Right lobe of liver (tissue), 6 donors: ENCODE data around the gene MFSD6. TPM values are rescaled to one million over a fixed set of nuclear protein-coding genes. Genes with fewer than 3 reads are reported as not detected.
A peak's percentile ranks its signal among the peaks of the same experiment; 100 is the strongest.

ENCODE experiments used
- ATAC-seq, 4 donors: fragments of 200-7000 bp; cut with Tn5 transposase; one replicate each; pipeline ENCODE4 v1.9.1; 2020; ENCODE audit warnings: mild to moderate bottlenecking in 4 of 4, moderate library complexity in 4 of 4
- DNase-seq, 3 donors: peaks; one replicate each; pipeline ENCODE4 v3.0.0-alpha.2; 2020
- H3K27ac ChIP-seq, 3 donors: fragments of 200-600 bp; one replicate each; pipeline ENCODE4 v1.8.0; 2022
- H3K27me3 ChIP-seq, 2 donors: fragments of 200-600 bp; one replicate each; pipeline ENCODE4 v1.8.0; 2022
- H3K36me3 ChIP-seq, 4 donors: fragments of 200-600 bp; sonication (generic) in 1 of 4; one replicate each; pipeline versions ENCODE4 v1.5.1 to v1.8.0; 2017 to 2022; ENCODE audit warnings: control low read depth in 1 of 4
- H3K4me1 ChIP-seq, 4 donors: fragments of 200-600 bp; sonication (generic) in 1 of 4; one replicate each; pipeline versions ENCODE4 v1.5.1 to v1.8.0; 2017 to 2022; ENCODE audit warnings: control low read depth in 1 of 4
- H3K4me3 ChIP-seq, 3 donors: fragments of 200-600 bp; one replicate each; pipeline ENCODE4 v1.8.0; 2022
- H3K9me3 ChIP-seq, 4 donors: fragments of 200-600 bp; sonication (generic) in 1 of 4; one replicate each; pipeline versions ENCODE4 v1.5.1 to v1.8.0; 2017 to 2022; ENCODE audit warnings: control low read depth in 1 of 4
- CTCF ChIP-seq, 4 donors: fragments of 200-600 bp in 3 of 4; fragments of 450-650 bp in 1 of 4; IDR thresholded peaks; one replicate each; pipeline versions ENCODE4 v1.5.1 to v1.8.0; 2016 to 2022; ENCODE audit warnings: antibody characterized with exemption in 4 of 4, mild to moderate bottlenecking in 2 of 4
- POLR2A ChIP-seq: fragments of 450-650 bp; IDR thresholded peaks from one replicate; pipeline ENCODE4 v1.6.1; 2017; ENCODE audit warnings: antibody characterized with exemption, mild to moderate bottlenecking
- WGBS: methylation state at CpG from one replicate; pipeline ENCODE4 v1.1.6; 2018; ENCODE audit warnings: low coverage, low lambda C conversion rate; ENCODE audit not compliant: insufficient coverage; ENCODE audit errors: missing lambda C conversion rate; 5-methylcytosine and 5-hydroxymethylcytosine counted together
- intact Hi-C, 2 donors: fragments of 100-400 bp; cut with DNase I; formaldehyde crosslinking; loops; one replicate each; pipeline versions ENCODE4 v1.11.2 to v1.14.1; 2022
- total RNA-seq, 6 experiments: library from RNA; depleted of rRNA in 2 of 6; stranded (reverse); fragments of >200 nt in 2 of 6; fragmentation: NEBNext Ultra II Directional in 3 of 6; extraction: Animal tissue kit (Norgen Biotek cat#: 25700) in 3 of 6; gene quantifications; one replicate each; pipeline versions ENCODE4 v1.1.0 to v1.2.4, GENCODE V29; 2016 to 2023
- donor health status: DM: no; HTN: yes; CAD: no.
- donor health status: DM: no; HTN: no; CAD: no.
- donor health status: DM: no; HTN: no; CAD: no.
- donor health status: DM: no; HTN: yes; CAD: no.
- donor health status: DM: no; HTN: yes; CAD: no.

Gene MFSD6
- total RNA-seq, 6 experiments from 2014 or later: 1.5 to 14.8 (median 4.1) TPM

- WGBS: 33% methylated on average over 2 of the region's 2 CpGs
- TF ChIP-seq CTCF (IDR thresholded peaks at IDR 0.05) (no peak), POLR2A (no peak)
- intact Hi-C loops: no loop called here
These were observed 7.9 kb downstream of the MFSD6 start for GRCh38 chr2:190415794-190416775.

GRCh38 chr2:190417045-190417842, 9.1 kb downstream of the MFSD6 start:
- DNase-seq (no peak), ATAC-seq (peak in 1 of 4 donors; percentile 33)
- H3K27me3 ChIP-seq: no peaks in the 10 kb centered on the region
- WGBS: 86% methylated on average over 9 of the region's 9 CpGs
- TF ChIP-seq CTCF (IDR thresholded peaks at IDR 0.05) (no peak), POLR2A (no peak)
- H3K36me3 ChIP-seq: no peaks in the 10 kb centered on the region
- no peaks in the 10 kb centered on the region for H3K9me3 ChIP-seq
- H3K4me1 ChIP-seq: no peaks in the 10 kb centered on the region
- intact Hi-C loops: no loop called here
- H3K4me3 ChIP-seq: no peak overlapping the region
- no peak overlapping the region for H3K27ac ChIP-seq

More at GRCh38 chr2:190415794-190416775, 7.9 kb downstream of the MFSD6 start:
- DNase-seq: no peak
- no peaks in the 10 kb centered on the region for H3K4me1 ChIP-seq
- no peaks in the 10 kb centered on the region for H3K9me3 ChIP-seq
- ATAC-seq: no peak
- no peaks in the 10 kb centered on the region for H3K36me3 ChIP-seq
- H3K27me3 ChIP-seq: no peaks in the 10 kb centered on the region
- no peak overlapping the region for H3K4me3 ChIP-seq
- H3K27ac ChIP-seq: no peak overlapping the region

GRCh38 chr2:190418727-190419126, 10.6 kb downstream of the MFSD6 start:
- ATAC-seq: no peak

GRCh38 chr2:190420801-190421200, 12.6 kb downstream of the MFSD6 start:
- H3K4me3 ChIP-seq: no peak overlapping the region
- H3K27me3 ChIP-seq: no peaks in the 10 kb centered on the region
- no peak for DNase-seq
- WGBS: 41% methylated on average over 1 of the region's 1 CpG
- no peaks in the 10 kb centered on the region for H3K4me1 ChIP-seq
- TF ChIP-seq CTCF (IDR thresholded peaks at IDR 0.05): no peak
- TF ChIP-seq POLR2A: no peak
- intact Hi-C loops: no loop called here
- H3K27ac ChIP-seq: no peak overlapping the region
- no peaks in the 10 kb centered on the region for H3K9me3 ChIP-seq
- H3K36me3 ChIP-seq: no peaks in the 10 kb centered on the region
- ATAC-seq: no peak

More at GRCh38 chr2:190418727-190419126, 10.6 kb downstream of the MFSD6 start:
- Histone ChIP-seq H3K4me3 (no peak overlapping the region), H3K27me3 (no peaks in the 10 kb centered on the region), H3K36me3 (no peaks in the 10 kb centered on the region), H3K4me1 (no peaks in the 10 kb centered on the region), H3K27ac (no peak overlapping the region), H3K9me3 (no peaks in the 10 kb centered on the region)
- 100% methylated on average over 1 of the region's 1 CpG for WGBS
- TF ChIP-seq CTCF (IDR thresholded peaks at IDR 0.05) (no peak), POLR2A (no peak)
- intact Hi-C loops: no loop called here
- DNase-seq: no peak
